B cell (primary cell): ENCODE data around the gene EHD1.

Experiments
- CTCF ChIP-seq: fragments of 200-600 bp; IDR thresholded peaks from one replicate; pipeline ENCODE4 v1.8.0; 2022; ENCODE audit warnings: antibody characterized with exemption, mild to moderate bottlenecking
- EZH2 ChIP-seq: IDR thresholded peaks from 2 replicates; pipeline ENCODE4 v1.6.1; 2012; ENCODE audit warnings: borderline replicate concordance, low read depth, mild to moderate bottlenecking, moderate library complexity, low read length; ENCODE audit not compliant: insufficient read depth, poor library complexity, severe bottlenecking

GRCh38 chr11:64851831-64852351 lies 26.5 kb downstream of the EHD1 start:
- TF ChIP-seq EZH2 (no peak), CTCF (no peak)
